Endothelial cell of umbilical vein (primary cell): Measurements from ENCODE around the gene LCP1. TPM values are rescaled to one million over a fixed set of nuclear protein-coding genes. Genes with fewer than 3 reads are reported as not detected.

Source experiments
- BruUV-seq: library from RNA; stranded (reverse); fragments of 400-500 nt; replicated peaks from 2 replicates; lab custom pipeline; 2021; lab: Mats Ljungman, UMichigan
- CTCF ChIA-PET: fragments of 300-600, 350-600 bp; sonication (Branson Sonifier 250); formaldehyde crosslinking; loops from one replicate; lab custom pipeline; 2021; ENCODE audit warnings: antibody characterized with exemption, inconsistent platforms; lab: Charles Lee
- POLR2A ChIA-PET: fragments of 300-600, 350-600 bp; sonication (Branson Sonifier 250); formaldehyde crosslinking; loops from one replicate; lab custom pipeline; 2021; ENCODE audit warnings: antibody characterized with exemption, inconsistent platforms; lab: Charles Lee
- DNase-seq: peaks from one replicate; pipeline ENCODE4 v3.0.0-alpha.2; 2011; ENCODE audit warnings: low read depth, low spot score
- FAIRE-seq: peaks from 2 replicates; lab custom pipeline; 2011; peaks lifted over from hg19 to GRCh38; lab: Jason Lieb, UNC
- H2AFZ ChIP-seq: 2 replicates; pipeline ENCODE4 v1.6.0; 2012; ENCODE audit warnings: low read depth, low read length, control low read depth, inconsistent platforms
- H3K27ac ChIP-seq: 2 replicates; pipeline ENCODE4 v1.5.1; 2011; ENCODE audit warnings: low read depth, mild to moderate bottlenecking, control low read depth, low read length, moderate library complexity; ENCODE audit not compliant: insufficient read depth
- H3K27me3 ChIP-seq, 2 experiments: 2 replicates each; pipeline versions ENCODE4 v1.6.0 to v1.6.1; 2011; ENCODE audit warnings: low read length in 2 of 2, mixed read lengths in 1 of 2; ENCODE audit not compliant: control insufficient read depth in 2 of 2, insufficient read depth in 2 of 2
- H3K36me3 ChIP-seq, 2 experiments: 2 replicates in 1 of 2; 3 replicates in 1 of 2; pipeline ENCODE4 v1.5.1; 2011; ENCODE audit warnings: low read length in 2 of 2, mild to moderate bottlenecking in 1 of 2, moderate library complexity in 1 of 2; ENCODE audit not compliant: control insufficient read depth in 2 of 2, insufficient read depth in 2 of 2; ENCODE audit errors: extremely low read depth in 1 of 2
- H3K4me1 ChIP-seq: 3 replicates; pipeline ENCODE4 v1.5.1; 2011; ENCODE audit warnings: mild to moderate bottlenecking, low read length; ENCODE audit not compliant: control insufficient read depth, insufficient read depth; ENCODE audit errors: extremely low read depth
- H3K4me2 ChIP-seq: 2 replicates; pipeline ENCODE4 v1.6.1; 2011; ENCODE audit warnings: low read length, control low read depth, mixed read lengths; ENCODE audit not compliant: insufficient read depth
- H3K4me3 ChIP-seq, 3 experiments: fragments of 200-600 bp in 1 of 3; sonication (generic), shearing (Covaris generic) in 1 of 3; replicated peaks in 1 of 3; 2 replicates each; pipeline ENCODE4 v1.5.1; 2011 to 2016; ENCODE audit warnings: control low read depth in 3 of 3, low read length in 3 of 3, mild to moderate bottlenecking in 2 of 3, inconsistent platforms in 1 of 3, low read depth in 1 of 3, moderate library complexity in 1 of 3; ENCODE audit not compliant: insufficient read depth in 1 of 3
- H3K79me2 ChIP-seq: 2 replicates; pipeline ENCODE4 v1.6.0; 2012; ENCODE audit warnings: low read length, inconsistent platforms; ENCODE audit not compliant: control insufficient read depth, insufficient read depth
- H3K9ac ChIP-seq: replicated peaks from 2 replicates; pipeline ENCODE3; 2011; ENCODE audit warnings: low read length, control low read depth; ENCODE audit not compliant: insufficient read depth; ENCODE audit errors: extremely low read depth
- H3K9me1 ChIP-seq: replicated peaks from 3 replicates; pipeline ENCODE4 v1.6.0; 2011; ENCODE audit warnings: mild to moderate bottlenecking, low read length; ENCODE audit not compliant: control insufficient read depth, insufficient read depth; ENCODE audit errors: extremely low read depth
- H3K9me3 ChIP-seq: replicated peaks from 2 replicates; pipeline ENCODE4 v1.5.1; 2012; ENCODE audit warnings: low read length, inconsistent platforms; ENCODE audit not compliant: control insufficient read depth, insufficient read depth
- H4K20me1 ChIP-seq: replicated peaks from 2 replicates; pipeline ENCODE3; 2011; ENCODE audit warnings: mild to moderate bottlenecking, low read length; ENCODE audit not compliant: control insufficient read depth, insufficient read depth; ENCODE audit errors: extremely low read depth
- CTCF ChIP-seq, 2 donors: IDR thresholded peaks; 1 replicate in 1 of 2; 2 replicates in 1 of 2; pipeline ENCODE4 v1.5.1; 2011; ENCODE audit warnings: low read length in 2 of 2, mild to moderate bottlenecking in 2 of 2, moderate library complexity in 2 of 2, control low read depth in 1 of 2, inconsistent platforms in 1 of 2, low read depth in 1 of 2; ENCODE audit not compliant: insufficient read depth in 1 of 2; ENCODE audit errors: extremely low read depth in 1 of 2
- EZH2 ChIP-seq: IDR thresholded peaks from 2 replicates; pipeline ENCODE4 v1.6.1; 2012; ENCODE audit warnings: borderline replicate concordance, low read depth, mild to moderate bottlenecking, moderate library complexity, low read length, inconsistent platforms; ENCODE audit not compliant: severe bottlenecking
- FOS ChIP-seq: IDR thresholded peaks from 2 replicates; pipeline ENCODE4 v1.6.1; 2011; ENCODE audit warnings: mild to moderate bottlenecking, low read length, moderate library complexity, borderline replicate concordance; ENCODE audit not compliant: insufficient read depth
- GATA2 ChIP-seq: IDR thresholded peaks from 2 replicates; pipeline ENCODE4 v1.7.0; 2011; ENCODE audit warnings: low read depth, mild to moderate bottlenecking, moderate library complexity, mixed read lengths, low read length; ENCODE audit not compliant: insufficient read length, insufficient read depth
- JUN ChIP-seq: IDR thresholded peaks from 2 replicates; pipeline ENCODE4 v1.6.1; 2011; ENCODE audit warnings: borderline replicate concordance, low read depth; ENCODE audit not compliant: insufficient read length, insufficient read depth
- MAX ChIP-seq: IDR thresholded peaks from 2 replicates; pipeline ENCODE4 v1.6.1; 2011; ENCODE audit not compliant: insufficient read depth, insufficient read length
- MYC ChIP-seq: IDR thresholded peaks from one replicate; pipeline ENCODE4 v1.6.1; 2011; ENCODE audit warnings: mild to moderate bottlenecking, low read depth, low read length
- POLR2A ChIP-seq: IDR thresholded peaks from 2 replicates; pipeline ENCODE4 v1.6.1; 2012; ENCODE audit warnings: low read depth, mild to moderate bottlenecking, control low read depth, low read length
- POLR2AphosphoS5 ChIP-seq: IDR thresholded peaks from 2 replicates; pipeline ENCODE4 v1.6.1; 2012; ENCODE audit warnings: low read depth, mild to moderate bottlenecking, control low read depth, low read length, moderate library complexity; ENCODE audit not compliant: insufficient read depth
- dilution Hi-C: fragments of 300-500 bp; cut with MboI; formaldehyde crosslinking; loops from one replicate; pipeline ENCODE4 v1.15.0; 2019; ENCODE audit warnings: low sequenced_read_pairs; ENCODE audit not compliant: extremely low pct_ligation_motif_present
- intact Hi-C: fragments of 100-400 bp; cut with micrococcal nuclease; formaldehyde crosslinking; loops from one replicate; pipeline ENCODE4 v1.10.0; 2022
- polyA plus RNA-seq, 4 experiments: library from polyadenylated mRNA; depleted of rRNA in 3 of 4; stranded (reverse) in 3 of 4; unstranded in 1 of 4; fragments of >200 nt; gene quantifications; 2 replicates each; pipeline versions ENCODE4 v1.2.1 to v1.2.3, GENCODE V29; 2011 to 2012; ENCODE audit warnings: missing spikeins in 1 of 4
- total RNA-seq: library from RNA; stranded (reverse); gene quantifications from 2 replicates; pipeline ENCODE4 v1.2.3, GENCODE V29; 2021

The LCP1 gene
- total and polyA plus RNA-seq, 2 donors (not counting 3 experiments of a cell fraction or from before 2014, with no cell fraction given), result 0.18 to 0.38 TPM

- H4K20me1 ChIP-seq, result no peaks in the 10 kb centered on the region
- no peak overlapping the region for H3K9ac ChIP-seq
- no peak overlapping the region for H3K4me3 ChIP-seq
- ChIA-PET CTCF (interaction anchor here (0.6 to 1.8 kb wide), 5 partner anchors 32 to 395 kb away, joined by 3 to 5 read pairs (median 3); no protein-coding TSS in a partner anchor), POLR2A (no interaction called here)
- BruUV-seq, result no TSS peak
- no peaks in the 10 kb centered on the region for H3K79me2 ChIP-seq
- FAIRE-seq, result no peak
- intact Hi-C loops, result no loop called here
- TF ChIP-seq EZH2 (no peak), JUN (no peak), FOS (no peak), MYC (no peak), GATA2 (no peak), MAX (no peak), POLR2AphosphoS5 (no peak), CTCF (IDR thresholded peaks at IDR 0.05; ENCODE audit: extremely low read depth in 1 of 2, insufficient read depth in 1 of 2, low read depth in 1 of 2, low read length in 2 of 2) (no peak), POLR2A (no peak)
- H2AFZ ChIP-seq, result no peak overlapping the region
- no peak overlapping the region for H3K27ac ChIP-seq
- no peaks in the 10 kb centered on the region for H3K4me1 ChIP-seq
- H3K9me3 ChIP-seq, result no peaks in the 10 kb centered on the region
- no peaks in the 10 kb centered on the region for H3K36me3 ChIP-seq
- DNase-seq, result no peak
- dilution Hi-C loops, result no loop called here
- no peaks in the 10 kb centered on the region for H3K27me3 ChIP-seq
- no peak overlapping the region for H3K4me2 ChIP-seq
- H3K9me1 ChIP-seq, result no peaks in the 10 kb centered on the region
These were observed 20.3 kb upstream of the LCP1 start for GRCh38 chr13:46202188-46202795.
